AG04450 (cell line): ENCODE results near the gene BCAR3. TPM values are rescaled to one million over a fixed set of nuclear protein-coding genes. Genes with fewer than 3 reads are reported as not detected.
"Not testable (repeated sequence)": the region's sequence is repeated elsewhere in the genome, so short reads cannot be mapped to it uniquely, and the experiment has no call there.

Experiments
- CTCF ChIA-PET: fragments of 300-600, 350-600 bp; formaldehyde crosslinking; extraction: SDS; loops from one replicate; lab custom pipeline; 2022; ENCODE audit warnings: antibody characterized with exemption, inconsistent platforms; lab: Charles Lee
- POLR2A ChIA-PET: fragments of 350-600 bp; formaldehyde crosslinking; extraction: SDS; loops from one replicate; lab custom pipeline; 2021; ENCODE audit warnings: antibody characterized with exemption, inconsistent platforms; lab: Yijun Ruan, JAX
- DNase-seq: peaks from one replicate; pipeline ENCODE4 v3.0.0-alpha.2; 2011; ENCODE audit warnings: low read depth, low spot score
- H3K27ac ChIP-seq: one replicate; pipeline ENCODE4 v1.5.1; 2012; ENCODE audit warnings: low read depth, low read length, control low read depth
- H3K27me3 ChIP-seq: one replicate; pipeline ENCODE4 v1.6.0; 2012; ENCODE audit warnings: low read length; ENCODE audit not compliant: control insufficient read depth, insufficient read depth
- H3K4me3 ChIP-seq: 2 replicates; pipeline ENCODE4 v1.5.1; 2011; ENCODE audit warnings: mild to moderate bottlenecking, low read depth, low read length, control low read depth
- H3K9me3 ChIP-seq: 2 replicates; pipeline ENCODE4 v1.5.1; 2012; ENCODE audit warnings: low read length; ENCODE audit not compliant: control insufficient read depth, insufficient read depth
- polyA plus RNA-seq: library from polyadenylated mRNA; depleted of rRNA; stranded (reverse); fragments of >200 nt; gene quantifications from 2 replicates; pipeline ENCODE4 v1.2.3, GENCODE V29; 2011
- TF ChIP-seq, protein P1 (sequence below): IDR thresholded peaks from 2 replicates; pipeline ENCODE4 v1.5.1; 2011; ENCODE audit warnings: low read depth, low read length, control low read depth, inconsistent platforms

The BCAR3 gene
- polyA plus RNA-seq, 1 experiment: 20.6 TPM

DNA sequence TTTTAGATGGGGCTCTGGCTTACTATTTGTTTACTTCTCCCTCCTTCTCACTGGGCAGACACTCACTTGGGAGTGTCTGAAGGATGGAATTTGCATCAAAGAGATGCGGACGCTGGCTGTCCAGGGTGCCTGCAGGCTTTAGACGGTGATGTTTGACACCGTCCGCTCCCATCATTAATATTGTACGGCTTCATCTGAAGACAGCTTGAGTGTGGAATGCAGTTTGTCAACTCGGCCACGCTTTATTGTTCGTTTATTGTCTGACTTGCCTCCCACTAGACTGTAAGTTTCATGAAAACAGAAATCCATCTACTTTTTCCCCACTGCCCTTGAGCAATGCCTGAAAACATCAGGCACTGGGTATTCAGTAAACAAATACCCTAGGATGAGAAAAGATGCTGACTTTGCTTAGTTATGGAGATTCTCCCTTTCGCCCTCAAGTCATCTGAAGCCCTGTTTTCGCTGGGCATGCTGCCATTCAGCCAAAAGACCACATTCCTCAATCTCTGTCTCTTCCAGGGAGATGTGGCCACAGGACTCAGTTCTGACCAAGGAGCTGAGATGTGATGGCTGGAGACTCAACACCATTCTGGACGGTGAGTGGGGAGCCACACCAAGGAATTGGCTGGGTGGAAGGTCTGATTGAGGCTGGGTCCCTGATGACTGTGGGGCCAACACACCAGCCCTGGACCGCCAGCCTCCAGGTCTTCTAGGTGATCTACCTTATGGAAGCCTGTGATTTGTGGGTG is 87.6 kb downstream of the BCAR3 start:
- DNase-seq: no peak
- ChIA-PET POLR2A (interaction anchor here (0.6 to 1.5 kb wide), 2 partner anchors 13 to 41 kb away, joined by 3 to 4 read pairs; no protein-coding TSS in a partner anchor), CTCF (interaction anchor here (0.7 to 2.2 kb wide), 3 partner anchors 35 to 250 kb away, joined by 3 to 10 read pairs (median 6); no protein-coding TSS in a partner anchor)
- Histone ChIP-seq H3K4me3 (no peak overlapping the region), H3K27ac (no peak overlapping the region), H3K27me3 (no peaks in the 10 kb centered on the region), H3K9me3 (no peaks in the 10 kb centered on the region)
- TF ChIP-seq, protein P1, sequence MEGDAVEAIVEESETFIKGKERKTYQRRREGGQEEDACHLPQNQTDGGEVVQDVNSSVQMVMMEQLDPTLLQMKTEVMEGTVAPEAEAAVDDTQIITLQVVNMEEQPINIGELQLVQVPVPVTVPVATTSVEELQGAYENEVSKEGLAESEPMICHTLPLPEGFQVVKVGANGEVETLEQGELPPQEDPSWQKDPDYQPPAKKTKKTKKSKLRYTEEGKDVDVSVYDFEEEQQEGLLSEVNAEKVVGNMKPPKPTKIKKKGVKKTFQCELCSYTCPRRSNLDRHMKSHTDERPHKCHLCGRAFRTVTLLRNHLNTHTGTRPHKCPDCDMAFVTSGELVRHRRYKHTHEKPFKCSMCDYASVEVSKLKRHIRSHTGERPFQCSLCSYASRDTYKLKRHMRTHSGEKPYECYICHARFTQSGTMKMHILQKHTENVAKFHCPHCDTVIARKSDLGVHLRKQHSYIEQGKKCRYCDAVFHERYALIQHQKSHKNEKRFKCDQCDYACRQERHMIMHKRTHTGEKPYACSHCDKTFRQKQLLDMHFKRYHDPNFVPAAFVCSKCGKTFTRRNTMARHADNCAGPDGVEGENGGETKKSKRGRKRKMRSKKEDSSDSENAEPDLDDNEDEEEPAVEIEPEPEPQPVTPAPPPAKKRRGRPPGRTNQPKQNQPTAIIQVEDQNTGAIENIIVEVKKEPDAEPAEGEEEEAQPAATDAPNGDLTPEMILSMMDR: no peak

DNA sequence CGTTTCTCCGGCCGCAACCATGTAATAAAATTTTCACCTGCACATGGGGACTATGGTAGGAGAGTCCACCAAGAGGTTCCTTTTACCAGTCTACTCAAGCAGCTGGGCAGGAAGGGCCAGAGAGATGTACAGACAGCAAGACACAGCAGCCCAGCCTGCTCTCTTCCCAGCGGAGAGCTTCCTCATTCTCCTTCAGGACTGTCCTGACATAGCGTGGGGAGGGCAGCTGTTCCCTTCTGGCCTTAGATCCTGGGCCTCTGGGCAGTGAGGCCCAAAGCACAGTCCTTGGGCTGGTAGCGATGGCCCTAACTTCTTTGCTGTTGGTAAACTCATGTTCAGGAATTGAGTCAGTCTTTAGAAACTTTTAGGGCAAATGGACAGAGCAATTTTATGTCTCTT is 89.1 kb downstream of the BCAR3 start:
- no peak overlapping the region for H3K27ac ChIP-seq
- no peaks in the 10 kb centered on the region for H3K9me3 ChIP-seq
- H3K4me3 ChIP-seq: no peak overlapping the region
- ChIA-PET POLR2A (interaction anchor here (1.5 kb wide), 1 partner anchor 40 kb away, joined by 3 read pairs; no protein-coding TSS in a partner anchor), CTCF (interaction anchor here (1.1 to 1.6 kb wide), 2 partner anchors 221 to 222 kb away, joined by 3 to 4 read pairs; no protein-coding TSS in a partner anchor)
- DNase-seq: no peak
- H3K27me3 ChIP-seq: no peaks in the 10 kb centered on the region
- TF ChIP-seq, protein P1: no peak

DNA sequence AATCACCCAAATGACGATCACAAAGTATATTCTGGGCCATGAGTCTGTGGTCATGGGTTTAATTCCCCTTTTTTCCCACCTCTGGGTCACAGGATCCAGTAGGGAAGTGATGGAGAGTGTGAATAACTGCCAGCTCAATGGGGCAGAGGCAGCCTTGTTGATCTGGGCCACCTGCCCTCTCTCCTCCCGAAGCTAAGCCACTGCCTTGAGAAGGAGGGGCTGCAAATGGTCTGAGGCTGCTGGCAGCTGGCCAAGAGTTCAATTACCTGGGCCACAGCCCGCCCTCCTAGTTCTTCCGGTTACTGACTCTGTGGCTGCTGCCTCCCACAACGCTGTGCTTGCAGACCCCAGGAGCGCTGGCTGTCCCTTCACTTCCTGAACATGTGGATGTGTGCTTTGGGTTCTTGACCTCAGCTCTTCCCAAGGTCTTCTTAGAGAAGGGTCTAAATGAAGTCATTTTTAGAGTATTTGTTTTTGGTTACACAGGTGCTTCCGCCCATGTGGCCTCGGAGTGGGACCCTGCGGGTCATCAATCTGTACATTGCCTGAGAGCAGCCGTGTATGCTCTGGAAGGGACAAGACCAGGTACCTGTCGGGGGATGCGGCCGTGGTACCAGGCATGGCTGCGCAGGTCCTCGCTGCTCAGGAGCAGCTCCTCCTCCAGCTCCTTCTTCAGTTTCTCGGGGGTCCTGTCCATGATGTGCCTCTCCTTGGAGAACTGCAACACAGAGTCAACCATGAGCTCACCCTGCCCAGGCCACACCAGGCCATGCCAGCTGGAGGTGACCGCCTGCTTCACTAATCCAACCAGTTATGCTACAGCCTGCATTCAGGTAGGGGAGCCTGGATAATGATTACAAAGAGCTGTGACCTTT is 89.7 kb downstream of the BCAR3 start:
- ChIA-PET POLR2A (no interaction called here), CTCF (interaction anchor here (1.1 to 1.6 kb wide), 2 partner anchors 221 to 222 kb away, joined by 3 to 4 read pairs; no protein-coding TSS in a partner anchor)
- Histone ChIP-seq H3K27ac (no peak overlapping the region), H3K27me3 (no peaks in the 10 kb centered on the region), H3K9me3 (no peaks in the 10 kb centered on the region), H3K4me3 (no peak overlapping the region)
- TF ChIP-seq, protein P1: no peak
- no peak for DNase-seq

DNA sequence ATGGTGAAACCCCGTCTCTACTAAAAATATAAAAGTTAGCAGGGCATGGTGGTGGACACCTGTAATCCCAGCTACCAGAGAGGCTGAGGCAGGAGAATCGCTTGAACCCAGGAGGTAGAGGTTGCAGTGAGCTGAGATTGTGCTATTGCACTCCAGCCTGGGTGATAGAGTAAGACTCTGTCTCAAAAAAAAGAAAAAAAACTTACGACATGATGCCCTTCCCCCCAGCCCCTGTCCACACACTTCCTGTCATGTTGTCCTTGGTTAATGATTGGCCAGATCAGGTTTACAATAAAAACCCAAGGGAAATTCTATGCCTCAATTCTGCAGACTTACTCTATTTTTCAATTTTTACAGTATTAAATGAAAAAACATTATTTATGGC is 90.4 kb downstream of the BCAR3 start:
- H3K4me3 ChIP-seq, H3K9me3 ChIP-seq, POLR2A ChIA-PET, DNase-seq, H3K27me3 ChIP-seq, H3K27ac ChIP-seq: not testable (repeated sequence)
- CTCF ChIA-PET: interaction anchor here (1.6 kb wide), 1 partner anchor 222 kb away, joined by 4 read pairs; no protein-coding TSS in a partner anchor

DNA sequence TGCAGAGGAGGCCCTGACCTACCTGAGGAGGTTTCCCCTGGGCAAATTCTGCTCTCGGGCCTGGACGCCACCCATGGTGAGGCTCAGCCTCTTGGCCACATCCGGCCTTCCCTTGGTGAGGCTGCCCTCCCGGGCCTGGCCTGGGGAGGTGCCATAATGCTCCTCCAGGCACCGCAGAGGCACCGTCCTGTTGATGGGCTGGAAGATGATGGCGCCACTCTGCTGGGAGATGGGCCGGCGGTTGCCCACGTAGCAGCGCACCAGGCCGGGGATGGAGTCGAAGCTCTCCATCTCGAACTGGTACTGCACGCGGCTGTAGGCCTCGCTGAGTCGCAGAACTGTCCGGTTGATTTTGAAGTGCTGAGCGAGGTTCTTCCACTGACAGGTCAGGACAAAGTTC is 92.7 kb downstream of the BCAR3 start:
- no peak overlapping the region for H3K27ac ChIP-seq
- DNase-seq: no peak
- no peaks in the 10 kb centered on the region for H3K9me3 ChIP-seq
- H3K27me3 ChIP-seq: no peaks in the 10 kb centered on the region
- CTCF ChIA-PET: interaction anchor here (1.0 to 1.4 kb wide), 2 partner anchors 40 to 255 kb away, joined by 3 to 5 read pairs; no protein-coding TSS in a partner anchor
- POLR2A ChIA-PET: no interaction called here
- no peak overlapping the region for H3K4me3 ChIP-seq
- TF ChIP-seq, protein P1: no peak
